ENCODE measurements around the gene MME. TPM values are rescaled to one million over a fixed set of nuclear protein-coding genes. Genes with fewer than 3 reads are reported as not detected.

MME gene
- total RNA-seq, 2 experiments from 2014 or later: 0.69 to 1.8 TPM

- Histone ChIP-seq H3K36me3 (ENCODE audit: insufficient read depth, low read length) (no peaks in the 10 kb centered on the region), H3K4me1 (ENCODE audit: insufficient read depth, low read length) (no peaks in the 10 kb centered on the region), H3K27me3 (ENCODE audit: control insufficient read depth in 1 of 2, insufficient read depth in 2 of 2, low read length in 2 of 2) (no peaks in the 10 kb centered on the region), H3K4me3 (ENCODE audit: low read length) (no peak overlapping the region), H3K27ac (ENCODE audit: low read depth in 1 of 2, low read length in 2 of 2) (no peak overlapping the region), H3K9me3 (ENCODE audit: control insufficient read depth in 1 of 2, insufficient read depth in 1 of 2, low read length in 2 of 2) (peaks cover 0 to 6% of the 10 kb centered on the region in 2 experiments)
- Mint-ChIP-seq H3K36me3 (ENCODE audit: low read depth) (no peaks in the 10 kb centered on the region), H3K27me3 (peaks cover 5% of the 10 kb centered on the region), H3K27ac (no peak overlapping the region), H3K4me3 (no peak overlapping the region), H3K9me3 (no peaks in the 10 kb centered on the region), H3K4me1 (ENCODE audit: low read depth) (no peaks in the 10 kb centered on the region)
- DNase-seq (no peak), ATAC-seq (ENCODE audit: poor library complexity) (no peak)
- POLR2A ChIA-PET: no interaction called here
- TF ChIP-seq CTCF (IDR thresholded peaks at IDR 0.05): no peak
- CTCF ChIA-PET: no interaction called here
- intact Hi-C loops (cut with DNase I, micrococcal nuclease): no loop called here
Measured at GRCh38 chr3:155093261-155093660, 13.1 kb downstream of the MME start.

GRCh38 chr3:155096303-155097008, 16.3 kb downstream of the MME start:
- intact Hi-C loops (cut with DNase I, micrococcal nuclease): no loop called here
- H3K4me3 ChIP-seq (ENCODE audit: low read length): no peak overlapping the region
- peaks cover 0 to 5% of the 10 kb centered on the region in 2 experiments for H3K9me3 ChIP-seq (ENCODE audit: control insufficient read depth in 1 of 2, insufficient read depth in 1 of 2, low read length in 2 of 2)
- H3K36me3 ChIP-seq (ENCODE audit: insufficient read depth, low read length): no peaks in the 10 kb centered on the region
- no peaks in the 10 kb centered on the region for H3K4me1 ChIP-seq (ENCODE audit: insufficient read depth, low read length)
- peaks cover 4% of the 10 kb centered on the region for H3K9me3 Mint-ChIP-seq
- no peak overlapping the region for H3K4me3 Mint-ChIP-seq
- ChIA-PET CTCF (no interaction called here), POLR2A (no interaction called here)
- H3K4me1 Mint-ChIP-seq (ENCODE audit: low read depth): no peaks in the 10 kb centered on the region
- no peaks in the 10 kb centered on the region for H3K27me3 ChIP-seq (ENCODE audit: control insufficient read depth in 1 of 2, insufficient read depth in 2 of 2, low read length in 2 of 2)
- no peak overlapping the region for H3K27ac Mint-ChIP-seq
- peaks cover under 1% of the 10 kb centered on the region for H3K27me3 Mint-ChIP-seq
- no peaks in the 10 kb centered on the region for H3K36me3 Mint-ChIP-seq (ENCODE audit: low read depth)
- TF ChIP-seq CTCF (IDR thresholded peaks at IDR 0.05): no peak
- no peak overlapping the region for H3K27ac ChIP-seq (ENCODE audit: low read depth in 1 of 2, low read length in 2 of 2)
- DNase-seq (no peak), ATAC-seq (ENCODE audit: poor library complexity) (no peak)

- no peaks in the 10 kb centered on the region for H3K36me3 Mint-ChIP-seq (ENCODE audit: low read depth)
Measured at GRCh38 chr3:155097009-155097349, 16.9 kb downstream of the MME start.

More at GRCh38 chr3:155097009-155097349, 16.9 kb downstream of the MME start:
- H3K4me3 ChIP-seq (ENCODE audit: low read length): no peak overlapping the region
- no peaks in the 10 kb centered on the region for H3K36me3 ChIP-seq (ENCODE audit: insufficient read depth, low read length)
- POLR2A ChIA-PET: no interaction called here
- intact Hi-C loops (cut with DNase I, micrococcal nuclease): no loop called here
- H3K27ac Mint-ChIP-seq: no peak overlapping the region
- no peak overlapping the region for H3K27ac ChIP-seq (ENCODE audit: low read depth in 1 of 2, low read length in 2 of 2)
- ATAC-seq (ENCODE audit: poor library complexity) (no peak), DNase-seq (no peak)
- no peak for TF ChIP-seq CTCF (IDR thresholded peaks at IDR 0.05)
- H3K9me3 ChIP-seq (ENCODE audit: control insufficient read depth in 1 of 2, insufficient read depth in 1 of 2, low read length in 2 of 2): peaks cover 0 to 5% of the 10 kb centered on the region in 2 experiments
- H3K9me3 Mint-ChIP-seq: peaks cover 4% of the 10 kb centered on the region
- H3K4me1 Mint-ChIP-seq (ENCODE audit: low read depth): no peaks in the 10 kb centered on the region
- CTCF ChIA-PET: no interaction called here
- no peaks in the 10 kb centered on the region for H3K4me1 ChIP-seq (ENCODE audit: insufficient read depth, low read length)
- H3K27me3 Mint-ChIP-seq: no peaks in the 10 kb centered on the region
- H3K27me3 ChIP-seq (ENCODE audit: control insufficient read depth in 1 of 2, insufficient read depth in 2 of 2, low read length in 2 of 2): no peaks in the 10 kb centered on the region
- no peak overlapping the region for H3K4me3 Mint-ChIP-seq
